IMR-90 (cell line): Measurements from ENCODE around the gene DNAJC6. TPM values are rescaled to one million over a fixed set of nuclear protein-coding genes. Genes with fewer than 3 reads are reported as not detected.

Experiments used
- ATAC-seq: fragments of 200-7000 bp; cut with Tn5 transposase; 2 replicates; pipeline ENCODE4 v1.9.1; 2020; ENCODE audit warnings: low read depth, mild to moderate bottlenecking, moderate library complexity
- BruUV-seq: library from RNA; stranded (reverse); fragments of 400-500 nt; replicated peaks from 2 replicates; lab custom pipeline; 2021; lab: Mats Ljungman, UMichigan
- CTCF ChIA-PET: fragments of 300-600 bp; formaldehyde crosslinking; extraction: SDS; loops from one replicate; lab custom pipeline; 2021; ENCODE audit warnings: antibody characterized with exemption; lab: Yijun Ruan, JAX
- POLR2A ChIA-PET: fragments of 300-600 bp; sonication (Branson Sonifier 250); formaldehyde crosslinking; loops from one replicate; lab custom pipeline; 2022; ENCODE audit warnings: antibody characterized with exemption; ENCODE audit not compliant: unreplicated experiment; lab: Charles Lee
- DNase-seq: peaks from one replicate; pipeline ENCODE4 v3.0.0; 2013
- H2AFZ ChIP-seq: replicated peaks from 2 replicates; pipeline ENCODE3; 2013; ENCODE audit warnings: low read length, mild to moderate bottlenecking; ENCODE audit not compliant: poor library complexity
- H2AK5ac ChIP-seq: 2 replicates; pipeline ENCODE4 v1.6.1; 2013; ENCODE audit warnings: low read depth, low read length, inconsistent platforms
- H2AK9ac ChIP-seq: replicated peaks from 2 replicates; pipeline ENCODE3; 2013; ENCODE audit warnings: mild to moderate bottlenecking, low read depth, low read length, moderate library complexity; ENCODE audit not compliant: poor library complexity
- H2BK120ac ChIP-seq: 2 replicates; pipeline ENCODE4 v1.6.1; 2013; ENCODE audit warnings: low read depth, low read length, inconsistent platforms
- H2BK15ac ChIP-seq: 3 replicates; pipeline ENCODE4 v1.6.1; 2013; ENCODE audit warnings: low read depth, low read length, inconsistent platforms
- H2BK20ac ChIP-seq: 2 replicates; pipeline ENCODE4 v1.6.1; 2013; ENCODE audit warnings: low read depth, mild to moderate bottlenecking, inconsistent platforms, low read length, moderate library complexity
- H2BK5ac ChIP-seq: 2 replicates; pipeline ENCODE4 v1.6.1; 2013; ENCODE audit warnings: mild to moderate bottlenecking, low read depth, low read length, inconsistent platforms; ENCODE audit not compliant: poor library complexity, severe bottlenecking
- H3K14ac ChIP-seq: replicated peaks from 2 replicates; pipeline ENCODE4 v1.6.1; 2013; ENCODE audit warnings: low read depth, low read length, inconsistent platforms
- H3K18ac ChIP-seq: 2 replicates; pipeline ENCODE4 v1.6.1; 2013; ENCODE audit warnings: low read depth, low read length, control low read depth
- H3K23ac ChIP-seq: 2 replicates; pipeline ENCODE4 v1.6.1; 2013; ENCODE audit warnings: low read depth, low read length, inconsistent platforms
- H3K27ac ChIP-seq: 2 replicates; pipeline ENCODE4 v1.5.1; 2013; ENCODE audit warnings: mild to moderate bottlenecking, control low read depth, low read length; ENCODE audit not compliant: insufficient read depth
- H3K27me3 ChIP-seq: 2 replicates; pipeline ENCODE4 v1.6.1; 2013; ENCODE audit warnings: low read length; ENCODE audit not compliant: control insufficient read depth, insufficient read depth
- H3K36me3 ChIP-seq: 2 replicates; pipeline ENCODE4 v1.6.1; 2013; ENCODE audit warnings: low read length, mixed read lengths; ENCODE audit not compliant: control insufficient read depth, insufficient read depth
- H3K4ac ChIP-seq: 2 replicates; pipeline ENCODE4 v1.6.1; 2013; ENCODE audit warnings: low read depth, low read length, inconsistent platforms
- H3K4me1 ChIP-seq: 2 replicates; pipeline ENCODE4 v1.6.1; 2013; ENCODE audit warnings: low read length, mixed read lengths; ENCODE audit not compliant: control insufficient read depth, insufficient read depth
- H3K4me2 ChIP-seq: 2 replicates; pipeline ENCODE4 v1.6.1; 2013; ENCODE audit warnings: low read depth, mild to moderate bottlenecking, control low read depth, low read length, moderate library complexity
- H3K4me3 ChIP-seq: 2 replicates; pipeline ENCODE4 v1.5.1; 2013; ENCODE audit warnings: low read depth, mild to moderate bottlenecking, control low read depth, low read length, moderate library complexity; ENCODE audit not compliant: insufficient read depth
- H3K56ac ChIP-seq: 2 replicates; pipeline ENCODE4 v1.6.1; 2013; ENCODE audit warnings: low read length, inconsistent platforms; ENCODE audit not compliant: insufficient read depth; ENCODE audit errors: extremely low read depth
- H3K79me1 ChIP-seq, 2 experiments: 2 replicates each; pipeline ENCODE4 v1.6.1; 2013; ENCODE audit warnings: low read length in 2 of 2, inconsistent platforms in 1 of 2, low read depth in 1 of 2
- H3K9ac ChIP-seq: 2 replicates; pipeline ENCODE4 v1.6.1; 2013; ENCODE audit warnings: low read depth, low read length, control low read depth
- H3K9me1 ChIP-seq: 2 replicates; pipeline ENCODE4 v1.6.1; 2013; ENCODE audit warnings: low read length, inconsistent platforms; ENCODE audit not compliant: insufficient read depth
- H3K9me3 ChIP-seq: 2 replicates; pipeline ENCODE4 v1.6.1; 2013; ENCODE audit warnings: low read length; ENCODE audit not compliant: control insufficient read depth, insufficient read depth
- H4K20me1 ChIP-seq: 2 replicates; pipeline ENCODE4 v1.6.1; 2013; ENCODE audit warnings: low read length, inconsistent platforms; ENCODE audit not compliant: insufficient read depth
- H4K5ac ChIP-seq: 2 replicates; pipeline ENCODE4 v1.6.1; 2013; ENCODE audit warnings: mild to moderate bottlenecking, low read depth, low read length, control low read depth
- H4K8ac ChIP-seq, 2 experiments: 2 replicates each; pipeline ENCODE4 v1.6.1; 2013; ENCODE audit warnings: low read depth in 2 of 2, low read length in 2 of 2, control low read depth in 1 of 2, inconsistent platforms in 1 of 2
- H4K91ac ChIP-seq: 2 replicates; pipeline ENCODE4 v1.6.1; 2013; ENCODE audit warnings: low read depth, low read length, inconsistent platforms; ENCODE audit not compliant: insufficient read depth
- MXI1 ChIP-seq: IDR thresholded peaks from 2 replicates; pipeline ENCODE4 v1.6.1; 2012; ENCODE audit warnings: low read depth, mild to moderate bottlenecking, low read length, moderate library complexity, borderline replicate concordance
- RFX5 ChIP-seq: IDR thresholded peaks from 2 replicates; pipeline ENCODE4 v1.8.0; 2012; ENCODE audit warnings: low read depth, mild to moderate bottlenecking, low read length, moderate library complexity
- WGBS, 2 experiments: methylation state at CpG; one replicate each; pipeline versions ENCODE4 v1.1.5 to v1.1.7; 2013; ENCODE audit warnings: missing lambda C conversion rate in 2 of 2; ENCODE audit not compliant: insufficient read length in 1 of 2; ENCODE audit errors: extremely low coverage in 2 of 2; 5-methylcytosine and 5-hydroxymethylcytosine counted together
- dilution Hi-C: fragments of 300-500 bp; cut with HindIII; formaldehyde crosslinking; loops from one replicate; pipeline ENCODE4 v1.14.3; 2018; ENCODE audit warnings: low sequenced_read_pairs; ENCODE audit not compliant: unreplicated experiment
- in situ Hi-C: fragments of 300-500 bp; cut with MboI; formaldehyde crosslinking; loops from 3 replicates; pipeline ENCODE4 v1.14.3; 2019; ENCODE audit warnings: low sequenced_read_pairs, inconsistent platforms, mixed read lengths
- intact Hi-C: fragments of 100-400 bp; cut with micrococcal nuclease; formaldehyde crosslinking; loops from 2 replicates; pipeline ENCODE4 v1.10.0; 2022
- polyA plus RNA-seq, 3 experiments: library from polyadenylated mRNA; depleted of rRNA; stranded (reverse); fragments of >200 nt; gene quantifications; 2 replicates each; pipeline ENCODE4 v1.2.3, GENCODE V29; 2012; ENCODE audit warnings: low replicate concordance in 1 of 3
- total RNA-seq: library from RNA; depleted of rRNA; stranded (reverse); fragments of >200 nt; gene quantifications from 2 replicates; pipeline ENCODE4 v1.2.3, GENCODE V29; 2012
- TF ChIP-seq, protein P1 (sequence below): fragments of 150-350 bp; IDR thresholded peaks from 2 replicates; pipeline ENCODE4 v1.6.1; 2016; ENCODE audit warnings: low read depth, mild to moderate bottlenecking, low read length, moderate library complexity, borderline replicate concordance

Gene DNAJC6
- total and polyA plus RNA-seq, 2 of the 4 experiments (the other 2 are of a cell fraction) = 0.05 to 0.18 TPM

DNA sequence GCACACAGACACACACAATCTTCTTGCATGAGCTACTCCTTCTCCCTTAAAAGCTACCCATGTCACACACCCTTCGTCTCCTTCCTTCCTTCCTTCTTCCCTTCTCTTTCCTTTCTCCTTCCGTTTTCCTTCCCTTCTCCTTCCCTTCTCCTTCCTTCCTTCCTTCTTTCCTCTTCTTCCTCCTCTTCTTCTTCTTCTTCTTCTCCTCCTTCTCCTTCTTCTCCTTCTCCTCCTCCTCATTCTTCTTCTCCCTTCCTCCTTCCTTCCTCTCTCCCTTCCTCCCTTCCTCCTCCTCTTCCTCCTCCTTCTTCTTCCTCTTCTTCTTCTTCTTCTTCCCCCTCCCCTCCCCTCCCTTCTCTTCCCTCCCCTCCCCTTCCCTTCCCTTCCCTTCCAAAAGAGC lies 59.1 kb downstream of the DNAJC6 start:
- H3K9me1 ChIP-seq = no peaks in the 10 kb centered on the region
- no peak overlapping the region for H2AK9ac ChIP-seq
- no peak for TF ChIP-seq RFX5
- TF ChIP-seq MXI1 = no peak
- TF ChIP-seq, protein P1, sequence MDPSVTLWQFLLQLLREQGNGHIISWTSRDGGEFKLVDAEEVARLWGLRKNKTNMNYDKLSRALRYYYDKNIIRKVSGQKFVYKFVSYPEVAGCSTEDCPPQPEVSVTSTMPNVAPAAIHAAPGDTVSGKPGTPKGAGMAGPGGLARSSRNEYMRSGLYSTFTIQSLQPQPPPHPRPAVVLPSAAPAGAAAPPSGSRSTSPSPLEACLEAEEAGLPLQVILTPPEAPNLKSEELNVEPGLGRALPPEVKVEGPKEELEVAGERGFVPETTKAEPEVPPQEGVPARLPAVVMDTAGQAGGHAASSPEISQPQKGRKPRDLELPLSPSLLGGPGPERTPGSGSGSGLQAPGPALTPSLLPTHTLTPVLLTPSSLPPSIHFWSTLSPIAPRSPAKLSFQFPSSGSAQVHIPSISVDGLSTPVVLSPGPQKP = no peak
- no peak overlapping the region for H2BK5ac ChIP-seq
- H3K4me3 ChIP-seq = no peak overlapping the region
- no TSS peak for BruUV-seq
- no peaks in the 10 kb centered on the region for H3K36me3 ChIP-seq
- H3K56ac ChIP-seq = no peak overlapping the region
- H3K27me3 ChIP-seq = no peaks in the 10 kb centered on the region; the same call in 1 of the 2 replicates
- WGBS, 2 experiments = 35% methylated on average over 2 of the region's 2 CpGs; no CpG with 5 or more reads in 1 of the 2 experiments
- CTCF ChIA-PET = no interaction called here
- no peak overlapping the region for H3K9ac ChIP-seq
- no peaks in the 10 kb centered on the region for H3K79me1 ChIP-seq
- no peak overlapping the region for H4K8ac ChIP-seq
- H2BK20ac ChIP-seq = no peak overlapping the region
- no peak overlapping the region for H4K91ac ChIP-seq
- no peak for DNase-seq
- no peak for ATAC-seq
- no peak overlapping the region for H3K18ac ChIP-seq
- no peak overlapping the region for H3K14ac ChIP-seq
- H3K23ac ChIP-seq = no peak overlapping the region
- no peak overlapping the region for H4K5ac ChIP-seq
- no peak overlapping the region for H3K4me2 ChIP-seq
- H3K9me3 ChIP-seq = no peaks in the 10 kb centered on the region
- no peak overlapping the region for H2AFZ ChIP-seq
- no peak overlapping the region for H2BK120ac ChIP-seq
- no peak overlapping the region for H3K4ac ChIP-seq
- intact Hi-C loops (no loop called here), in situ Hi-C loops (no loop called here), dilution Hi-C loops (no loop called here)
- H2AK5ac ChIP-seq = no peak overlapping the region
- H3K27ac ChIP-seq = no peak overlapping the region
- H3K4me1 ChIP-seq = no peaks in the 10 kb centered on the region
- POLR2A ChIA-PET = no interaction called here
- H2BK15ac ChIP-seq = no peak overlapping the region
- no peaks in the 10 kb centered on the region for H4K20me1 ChIP-seq
